BLaER1 (cell line): ENCODE results near the gene LGALS4.
A peak's percentile ranks its signal among the peaks of the same experiment; 100 is the strongest.

Source experiments
- H3K27ac ChIP-seq: shearing (Covaris generic); formaldehyde crosslinking; 2 replicates; pipeline ENCODE4 v1.8.1; 2022
- H3K27me3 ChIP-seq: shearing (Covaris generic); formaldehyde crosslinking; 2 replicates; pipeline ENCODE4 v1.8.1; 2022
- H3K36me3 ChIP-seq: shearing (Covaris generic); formaldehyde crosslinking; 2 replicates; pipeline ENCODE4 v1.8.1; 2022
- H3K4me1 ChIP-seq: shearing (Covaris generic); formaldehyde crosslinking; 2 replicates; pipeline ENCODE4 v1.8.1; 2022
- H3K4me2 ChIP-seq: shearing (Covaris generic); formaldehyde crosslinking; 2 replicates; pipeline ENCODE4 v1.8.1; 2022
- H3K4me3 ChIP-seq: shearing (Covaris generic); formaldehyde crosslinking; 2 replicates; pipeline ENCODE4 v1.8.1; 2022
- H3K9ac ChIP-seq: shearing (Covaris generic); formaldehyde crosslinking; 2 replicates; pipeline ENCODE4 v1.8.1; 2022
- H3K9me3 ChIP-seq: shearing (Covaris generic); formaldehyde crosslinking; 2 replicates; pipeline ENCODE4 v1.8.1; 2022
- H4K20me1 ChIP-seq: shearing (Covaris generic); formaldehyde crosslinking; 2 replicates; pipeline ENCODE4 v1.8.1; 2022
- Cebpa-rat ChIP-seq: shearing (Covaris generic); IDR thresholded peaks from 2 replicates; pipeline ENCODE4 v1.8.1; 2022

LGALS4 gene

GRCh38 chr19:38843175-38843758 is 30.5 kb upstream of the LGALS4 start:
- TF ChIP-seq Cebpa-rat = no peak

GRCh38 chr19:38842439-38843174 is 29.9 kb upstream of the LGALS4 start:
- TF ChIP-seq Cebpa-rat = no peak
- H4K20me1 ChIP-seq = peaks cover 100% of the 10 kb centered on the region

More at GRCh38 chr19:38843175-38843758, 30.5 kb upstream of the LGALS4 start:
- H3K36me3 ChIP-seq = peaks cover 100% of the 10 kb centered on the region
- peaks cover 80% of the 10 kb centered on the region for H3K4me1 ChIP-seq
- peak overlapping the region; percentile 76 for H3K4me2 ChIP-seq
- H3K9me3 ChIP-seq = no peaks in the 10 kb centered on the region
- H3K4me3 ChIP-seq = peak overlapping the region; percentile 42; the same call in 1 of the 2 replicates
- H3K27me3 ChIP-seq = no peaks in the 10 kb centered on the region
- H4K20me1 ChIP-seq = peaks cover 100% of the 10 kb centered on the region
- H3K27ac ChIP-seq = peak overlapping the region; percentile 54
- H3K9ac ChIP-seq = peak overlapping the region; percentile 42

GRCh38 chr19:38841787-38842438 is 29.2 kb upstream of the LGALS4 start:
- peaks cover 67% of the 10 kb centered on the region for H3K4me1 ChIP-seq
- no peaks in the 10 kb centered on the region for H3K9me3 ChIP-seq
- peak overlapping the region; percentile 54 for H3K27ac ChIP-seq
- TF ChIP-seq Cebpa-rat = no peak
- H3K36me3 ChIP-seq = peaks cover 100% of the 10 kb centered on the region
- peak overlapping the region; percentile 42; the same call in 1 of the 2 replicates for H3K4me3 ChIP-seq
- H3K9ac ChIP-seq = peak overlapping the region; percentile 42; the same call in 1 of the 2 replicates
- peaks cover 100% of the 10 kb centered on the region for H4K20me1 ChIP-seq
- peak overlapping the region; percentile 76 for H3K4me2 ChIP-seq
- no peaks in the 10 kb centered on the region for H3K27me3 ChIP-seq

More at GRCh38 chr19:38842439-38843174, 29.9 kb upstream of the LGALS4 start:
- Histone ChIP-seq H3K4me3 (peak overlapping the region; percentile 42), H3K36me3 (peaks cover 100% of the 10 kb centered on the region), H3K27me3 (no peaks in the 10 kb centered on the region), H3K9me3 (no peaks in the 10 kb centered on the region), H3K9ac (peak overlapping the region; percentile 42), H3K27ac (peak overlapping the region; percentile 54), H3K4me1 (peaks cover 74% of the 10 kb centered on the region), H3K4me2 (peak overlapping the region; percentile 76)

GRCh38 chr19:38841180-38841766 is 28.5 kb upstream of the LGALS4 start:
- no peak overlapping the region for H3K4me3 ChIP-seq
- TF ChIP-seq Cebpa-rat = no peak
- no peaks in the 10 kb centered on the region for H3K9me3 ChIP-seq
- H3K27ac ChIP-seq = 0 out of 2 replicates have a peak overlapping the region, but pooled peaks have one; percentile 54
- peaks cover 100% of the 10 kb centered on the region for H3K36me3 ChIP-seq
- no peaks in the 10 kb centered on the region for H3K27me3 ChIP-seq
- no peak overlapping the region; the same call in 1 of the 2 replicates for H3K4me2 ChIP-seq
- H3K9ac ChIP-seq = no peak overlapping the region; the same call in 1 of the 2 replicates
- H4K20me1 ChIP-seq = peaks cover 100% of the 10 kb centered on the region
- H3K4me1 ChIP-seq = peaks cover 60% of the 10 kb centered on the region

- Histone ChIP-seq H3K4me2 (no peak overlapping the region), H3K4me3 (no peak overlapping the region), H3K27ac (no peak overlapping the region), H3K36me3 (peaks cover 100% of the 10 kb centered on the region), H3K27me3 (no peaks in the 10 kb centered on the region), H4K20me1 (peaks cover 100% of the 10 kb centered on the region), H3K9me3 (no peaks in the 10 kb centered on the region), H3K9ac (no peak overlapping the region; the same call in 1 of the 2 replicates), H3K4me1 (peaks cover 53% of the 10 kb centered on the region)
- TF ChIP-seq Cebpa-rat = no peak
Observed at GRCh38 chr19:38840583-38840968, 27.8 kb upstream of the LGALS4 start.

- no peak for TF ChIP-seq Cebpa-rat
- Histone ChIP-seq H3K27ac (no peak overlapping the region), H3K36me3 (peaks cover 100% of the 10 kb centered on the region), H3K9me3 (no peaks in the 10 kb centered on the region), H3K4me3 (no peak overlapping the region), H4K20me1 (peaks cover 98% of the 10 kb centered on the region), H3K9ac (no peak overlapping the region; the same call in 1 of the 2 replicates), H3K4me2 (no peak overlapping the region), H3K27me3 (no peaks in the 10 kb centered on the region), H3K4me1 (peaks cover 48% of the 10 kb centered on the region)
Observed at GRCh38 chr19:38839816-38840582, 27.3 kb upstream of the LGALS4 start.

- no peak overlapping the region for H3K9ac ChIP-seq
- TF ChIP-seq Cebpa-rat = no peak
- H3K4me2 ChIP-seq = no peak overlapping the region
- H3K36me3 ChIP-seq = peaks cover 98% of the 10 kb centered on the region
- H3K27ac ChIP-seq = no peak overlapping the region
- H3K4me1 ChIP-seq = peaks cover 39% of the 10 kb centered on the region
- H4K20me1 ChIP-seq = peaks cover 90% of the 10 kb centered on the region
- no peaks in the 10 kb centered on the region for H3K9me3 ChIP-seq
- H3K4me3 ChIP-seq = no peak overlapping the region
- H3K27me3 ChIP-seq = no peaks in the 10 kb centered on the region
Observed at GRCh38 chr19:38838986-38839761, 26.4 kb upstream of the LGALS4 start.

GRCh38 chr19:38838208-38838985 is 25.7 kb upstream of the LGALS4 start:
- Histone ChIP-seq H3K9me3 (no peaks in the 10 kb centered on the region), H3K4me2 (no peak overlapping the region), H3K27me3 (no peaks in the 10 kb centered on the region), H3K9ac (no peak overlapping the region), H3K27ac (no peak overlapping the region), H3K4me1 (peaks cover 31% of the 10 kb centered on the region), H3K36me3 (peaks cover 90% of the 10 kb centered on the region), H4K20me1 (peaks cover 82% of the 10 kb centered on the region), H3K4me3 (no peak overlapping the region)
- no peak for TF ChIP-seq Cebpa-rat
